Heart right ventricle (tissue), 16 donors: ENCODE results near the gene AZGP1. TPM values are rescaled to one million over a fixed set of nuclear protein-coding genes. Genes with fewer than 3 reads are reported as not detected.
A peak's percentile ranks its signal among the peaks of the same experiment; 100 is the strongest.
"Not testable (repeated sequence)": the region's sequence is repeated elsewhere in the genome, so short reads cannot be mapped to it uniquely, and the experiment has no call there.

ENCODE experiments used
- ATAC-seq, 8 donors: fragments of 200-7000 bp; cut with Tn5 transposase; one replicate each; pipeline ENCODE4 v1.9.1; 2020; ENCODE audit warnings: mild to moderate bottlenecking in 8 of 8, moderate library complexity in 8 of 8, moderate number of reproducible peaks in 1 of 8
- DNase-seq, 2 donors: peaks; one replicate each; pipeline ENCODE4 v3.0.0-alpha.2; 2020
- H3K27ac ChIP-seq, 10 donors: fragments of 200-600 bp; sonication (generic) in 2 of 10; one replicate each; pipeline versions ENCODE4 v1.5.0 to v1.8.0; 2020 to 2022; ENCODE audit warnings: mild to moderate bottlenecking in 3 of 10
- H3K27me3 ChIP-seq, 7 donors: fragments of 200-600 bp; one replicate each; pipeline ENCODE4 v1.8.0; 2021 to 2022; ENCODE audit warnings: mild to moderate bottlenecking in 2 of 7
- H3K36me3 ChIP-seq, 9 donors: fragments of 200-600 bp; sonication (generic) in 1 of 9; one replicate each; pipeline versions ENCODE4 v1.5.0 to v1.8.0; 2020 to 2022; ENCODE audit warnings: mild to moderate bottlenecking in 2 of 9
- H3K4me1 ChIP-seq, 9 donors: fragments of 200-600 bp; sonication (generic) in 1 of 9; one replicate each; pipeline versions ENCODE4 v1.5.0 to v1.8.0; 2020 to 2022; ENCODE audit warnings: mild to moderate bottlenecking in 4 of 9
- H3K4me3 ChIP-seq, 10 donors: fragments of 200-600 bp; sonication (generic) in 2 of 10; one replicate each; pipeline versions ENCODE4 v1.5.0 to v1.8.0; 2020 to 2022; ENCODE audit warnings: mild to moderate bottlenecking in 7 of 10, moderate library complexity in 2 of 10
- H3K9me3 ChIP-seq, 11 donors: fragments of 200-600 bp in 10 of 11; sonication (generic) in 2 of 11; one replicate each; pipeline versions ENCODE4 v1.5.0 to v1.8.0; 2013 to 2022; ENCODE audit warnings: mild to moderate bottlenecking in 2 of 11, control low read depth in 1 of 11, moderate library complexity in 1 of 11
- WGBS, 2 donors: extraction: QIAGEN DNeasy Blood & Tissue Kit; methylation state at CpG; one replicate each; pipeline ENCODE4 v1.1.7; 2013; ENCODE audit warnings: inconsistent platforms in 1 of 2; 5-methylcytosine and 5-hydroxymethylcytosine counted together
- intact Hi-C, 10 donors: fragments of 100-400 bp; cut with DNase I; formaldehyde crosslinking; loops; one replicate each; pipeline versions ENCODE4 v1.11.1 to v1.14.2; 2022
- polyA plus RNA-seq, 2 donors: library from polyadenylated mRNA; stranded (reverse); fragments of 200-250 nt; gene quantifications; one replicate each; pipeline ENCODE4 v1.2.3, GENCODE V29; 2013
- total RNA-seq, 10 donors: library from RNA; stranded (reverse); fragmentation: NEBNext Ultra II Directional in 3 of 10; extraction: Animal tissue kit (Norgen Biotek cat#: 25700) in 3 of 10; gene quantifications; one replicate each; pipeline versions ENCODE4 v1.2.1 to v1.2.4, GENCODE V29; 2021 to 2023
- TF ChIP-seq, protein P1 (sequence below), 9 donors: fragments of 200-600 bp; sonication (generic) in 2 of 9; IDR thresholded peaks; one replicate each; pipeline versions ENCODE4 v1.5.0 to v1.8.0; 2021 to 2022; ENCODE audit warnings: antibody characterized with exemption in 9 of 9, mild to moderate bottlenecking in 5 of 9, moderate library complexity in 1 of 9
- donor health status: Arrhythmogenic right ventricular cardiomyopathy.
- donor health status: ischemic (EF 13 %, LVEDD 7.1; RV severe dilation, severe dysfunction).
- donor health status: healthy with polysubstance abuse.
- donor health status: DM: no; HTN: yes; CAD: no.
- donor health status: DM: no; HTN: no; CAD: no.
- donor health status: ischemic (EF 25% LVEDD 6.9; RV normal size, moderate dysfunction).
- donor health status: ischemic (EF 25% LVEDD 5.7; RV mildly dilated, moderate dysfunction).
- donor health status: healthy.
- donor health status: DM: yes; HTN: yes; CAD: no.
- donor health status: Ischemic cardiomyopathy.
- donor health status: ischemic (EF 35%, LVEDD 5.7; RV mildly dilated, moderate dysfunction).
- donor health status: nonischemic (EF 11% LVEDD 7.7; RV severe dilation, severe dysfunction).
- donor health status: DM: yes; HTN: yes; CAD: no.
- donor health status: PGD.
- donor health status: ischemic (EF 29% LVEDD 5.4; RV normal size, mild dysfunction).
- donor health status: nonischemic (EF 23%, LVEDD 6.1; RV moderate dilation, normal function).

Gene AZGP1
- total and polyA plus RNA-seq, 12 donors: 37.8 to 335 (median 108) TPM

DNA sequence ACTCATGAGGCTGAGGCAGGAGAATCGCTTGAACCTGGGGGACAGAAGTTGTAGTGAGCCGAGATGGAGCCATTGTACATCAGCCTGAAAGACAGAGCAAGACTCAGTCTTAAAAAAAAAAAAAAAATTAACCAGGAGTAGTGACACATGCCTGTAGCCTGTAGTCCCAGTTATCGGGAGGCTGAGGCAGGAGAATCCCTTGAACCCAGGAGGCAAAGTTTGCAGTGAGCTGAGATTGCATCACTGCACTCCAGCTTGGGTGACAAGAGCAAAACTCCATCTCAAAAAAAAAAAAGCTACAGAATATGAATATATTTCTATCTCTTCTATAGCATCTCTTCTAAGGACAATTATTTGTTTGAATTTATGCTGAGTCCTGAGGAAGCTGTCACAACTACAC is 6.5 kb downstream of the AZGP1 start:
- H3K36me3 ChIP-seq: no peaks in the 10 kb centered on the region
- no peak for ATAC-seq
- H3K27ac ChIP-seq: no peak overlapping the region
- peaks cover 0 to 3% (median 0%) of the 10 kb centered on the region in 11 donors for H3K9me3 ChIP-seq
- intact Hi-C loops: no loop called here
- peaks cover 0 to 21% (median 11%) of the 10 kb centered on the region in 7 donors for H3K27me3 ChIP-seq
- TF ChIP-seq, protein P1, sequence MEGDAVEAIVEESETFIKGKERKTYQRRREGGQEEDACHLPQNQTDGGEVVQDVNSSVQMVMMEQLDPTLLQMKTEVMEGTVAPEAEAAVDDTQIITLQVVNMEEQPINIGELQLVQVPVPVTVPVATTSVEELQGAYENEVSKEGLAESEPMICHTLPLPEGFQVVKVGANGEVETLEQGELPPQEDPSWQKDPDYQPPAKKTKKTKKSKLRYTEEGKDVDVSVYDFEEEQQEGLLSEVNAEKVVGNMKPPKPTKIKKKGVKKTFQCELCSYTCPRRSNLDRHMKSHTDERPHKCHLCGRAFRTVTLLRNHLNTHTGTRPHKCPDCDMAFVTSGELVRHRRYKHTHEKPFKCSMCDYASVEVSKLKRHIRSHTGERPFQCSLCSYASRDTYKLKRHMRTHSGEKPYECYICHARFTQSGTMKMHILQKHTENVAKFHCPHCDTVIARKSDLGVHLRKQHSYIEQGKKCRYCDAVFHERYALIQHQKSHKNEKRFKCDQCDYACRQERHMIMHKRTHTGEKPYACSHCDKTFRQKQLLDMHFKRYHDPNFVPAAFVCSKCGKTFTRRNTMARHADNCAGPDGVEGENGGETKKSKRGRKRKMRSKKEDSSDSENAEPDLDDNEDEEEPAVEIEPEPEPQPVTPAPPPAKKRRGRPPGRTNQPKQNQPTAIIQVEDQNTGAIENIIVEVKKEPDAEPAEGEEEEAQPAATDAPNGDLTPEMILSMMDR (IDR thresholded peaks at IDR 0.05): no peak
- H3K4me1 ChIP-seq: no peaks in the 10 kb centered on the region
- H3K4me3 ChIP-seq: no peak overlapping the region
- DNase-seq: no peak
- 83 to 84% methylated on average over 3 of the region's 3 CpGs for WGBS, 2 donors

DNA sequence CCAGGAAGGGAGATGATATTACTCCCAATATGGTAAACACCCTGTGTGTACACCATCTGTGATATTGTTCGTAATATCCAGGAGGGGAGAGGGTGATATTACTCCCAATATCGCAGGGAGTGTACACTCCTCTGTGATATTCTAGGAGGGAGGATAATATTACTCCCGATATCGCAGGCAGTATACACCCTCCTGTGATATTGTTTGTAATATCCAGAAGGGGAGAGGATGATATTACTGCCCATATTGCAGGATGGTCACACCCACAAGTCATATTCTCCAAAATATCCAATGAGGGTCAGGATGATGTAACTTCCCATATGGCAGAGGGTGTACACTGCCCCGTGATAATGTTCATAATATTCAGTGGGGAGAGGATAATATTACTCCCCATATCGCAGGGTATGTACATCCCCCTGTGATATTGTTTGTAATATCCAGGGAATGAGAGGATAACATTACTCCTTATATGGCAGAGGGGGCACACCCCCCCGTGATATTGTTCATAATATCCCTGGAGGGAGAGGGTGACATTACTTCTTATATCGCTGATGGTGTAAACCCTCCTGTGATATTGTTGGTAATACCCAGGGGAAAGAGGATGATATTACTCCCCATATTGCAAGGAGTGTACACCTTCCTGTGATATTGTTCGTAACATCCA is 17.1 kb downstream of the AZGP1 start:
- H3K27me3 ChIP-seq: peaks cover 0 to 75% (median 40%) of the 10 kb centered on the region in 7 donors
- ATAC-seq: no peak
- TF ChIP-seq, protein P1 (IDR thresholded peaks at IDR 0.05): no peak
- intact Hi-C loops: no loop called here
- 63 to 68% methylated on average over 9 of the region's 9 CpGs for WGBS, 2 donors
- peaks cover 0 to 3% (median 0%) of the 10 kb centered on the region in 9 donors for H3K4me1 ChIP-seq
- DNase-seq: no peak
- no peaks in the 10 kb centered on the region for H3K9me3 ChIP-seq
- H3K27ac ChIP-seq: no peak overlapping the region
- no peak overlapping the region for H3K4me3 ChIP-seq
- H3K36me3 ChIP-seq: no peaks in the 10 kb centered on the region

DNA sequence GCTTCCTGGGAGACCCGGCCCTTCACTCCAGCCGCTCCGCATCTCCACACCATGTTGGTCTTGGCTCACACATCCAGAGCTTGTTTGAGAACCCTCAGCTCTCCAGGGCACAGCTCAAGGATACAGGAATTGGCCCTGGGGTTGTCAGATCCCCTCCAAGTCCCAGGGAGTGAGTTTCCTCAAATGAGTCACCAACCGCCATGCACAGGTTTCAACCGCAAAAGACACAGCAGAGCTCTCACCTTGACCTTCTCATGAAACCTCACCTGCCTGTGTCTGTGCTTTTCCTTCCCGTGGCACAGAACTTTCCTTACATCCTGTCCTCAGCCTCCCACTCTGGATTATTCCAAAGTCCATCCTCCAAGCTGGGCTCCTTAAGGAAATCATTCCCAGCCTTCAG is 20.6 kb downstream of the AZGP1 start:
- ATAC-seq (no peak), DNase-seq (no peak)
- WGBS, 2 donors: 69 to 87% methylated on average over 6 of the region's 6 CpGs
- H3K27ac ChIP-seq: no peak overlapping the region
- TF ChIP-seq, protein P1 (IDR thresholded peaks at IDR 0.05): no peak
- intact Hi-C loops: no loop called here
- peaks cover 0 to 8% (median 0%) of the 10 kb centered on the region in 11 donors for H3K9me3 ChIP-seq
- peaks cover 0 to 9% (median 0%) of the 10 kb centered on the region in 9 donors for H3K4me1 ChIP-seq
- no peaks in the 10 kb centered on the region for H3K36me3 ChIP-seq
- no peak overlapping the region for H3K4me3 ChIP-seq
- H3K27me3 ChIP-seq: peaks cover 0 to 40% (median 11%) of the 10 kb centered on the region in 7 donors

DNA sequence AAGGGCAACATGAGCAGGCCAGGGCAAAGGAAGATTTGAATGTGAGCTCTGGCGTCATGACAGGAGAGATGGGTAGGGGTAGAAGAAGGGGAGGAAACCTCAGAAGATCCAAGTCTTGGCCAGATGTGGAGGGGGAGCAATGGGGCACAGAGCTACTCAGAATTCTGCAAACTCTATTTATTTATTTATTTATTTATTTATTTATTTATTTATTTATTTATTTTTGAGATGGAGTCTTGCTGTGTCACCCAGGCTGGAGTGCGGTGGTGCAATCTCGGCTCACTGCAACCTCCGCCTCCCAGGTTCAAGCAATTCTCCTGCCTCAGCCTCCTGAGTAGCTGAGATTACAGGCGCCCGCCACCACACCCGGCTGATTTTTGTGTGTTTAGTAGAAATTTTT is 21.2 kb downstream of the AZGP1 start:
- WGBS, 2 donors: 88 to 90% methylated on average over 7 of the region's 7 CpGs
- H3K9me3 ChIP-seq, H3K36me3 ChIP-seq, intact Hi-C loops, H3K4me1 ChIP-seq, DNase-seq, H3K4me3 ChIP-seq, ATAC-seq, H3K27ac ChIP-seq: not testable (repeated sequence)
- H3K27me3 ChIP-seq: peaks cover 0 to 34% (median 11%) of the 10 kb centered on the region in 7 donors

DNA sequence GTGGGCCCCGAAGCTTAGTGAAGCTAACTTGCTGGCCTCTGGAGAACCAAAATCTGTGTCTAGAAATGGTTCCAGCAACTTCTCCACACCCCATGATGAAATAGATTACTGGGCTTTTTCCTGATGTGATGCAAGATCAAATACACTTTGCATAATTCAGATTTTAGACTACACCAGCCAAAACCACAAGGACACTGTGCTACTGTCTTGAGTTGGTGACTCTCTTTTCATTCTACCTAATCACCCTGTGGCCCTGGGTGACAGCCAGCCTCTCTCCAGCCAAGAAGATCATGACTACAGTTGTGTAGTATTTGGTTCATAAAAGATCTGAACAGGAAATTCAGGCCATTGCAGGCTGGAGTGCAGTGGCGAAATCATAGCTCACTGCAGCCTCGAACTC is 22.2 kb downstream of the AZGP1 start:
- DNase-seq (no peak), ATAC-seq (peak in 2 of 8 donors; percentile 56 to 64)
- TF ChIP-seq, protein P1 (IDR thresholded peaks at IDR 0.05): no peak
- H3K4me3 ChIP-seq: no peak overlapping the region
- peaks cover 0 to 9% (median 0%) of the 10 kb centered on the region in 11 donors for H3K9me3 ChIP-seq
- H3K27me3 ChIP-seq: peaks cover 0 to 25% (median 2%) of the 10 kb centered on the region in 7 donors
- H3K27ac ChIP-seq: no peak overlapping the region
- whole genome bisulfite sequencing, 2 donors: 74 to 78% methylated on average over 3 of the region's 3 CpGs
- H3K4me1 ChIP-seq: peaks cover 0 to 9% (median 0%) of the 10 kb centered on the region in 9 donors
- H3K36me3 ChIP-seq: no peaks in the 10 kb centered on the region
- intact Hi-C loops: no loop called here

DNA sequence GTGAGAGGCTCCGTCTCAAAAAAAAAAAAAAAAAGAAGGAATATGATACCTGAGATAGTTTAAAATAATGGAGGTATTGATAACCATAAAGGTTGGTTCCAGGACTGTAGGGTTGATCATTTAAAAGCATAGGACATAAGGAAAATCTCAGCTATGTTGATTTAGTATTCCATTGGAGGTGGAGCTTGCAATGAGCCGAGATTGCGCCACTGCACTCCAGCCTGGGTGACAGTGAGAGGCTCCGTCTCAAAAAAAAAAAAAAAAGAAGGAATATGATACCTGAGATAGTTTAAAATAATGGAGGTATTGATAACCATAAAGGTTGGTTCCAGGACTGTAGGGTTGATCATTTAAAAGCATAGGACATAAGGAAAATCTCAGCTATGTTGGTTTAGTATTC is 23.2 kb downstream of the AZGP1 start:
- ATAC-seq, H3K36me3 ChIP-seq, H3K4me3 ChIP-seq, DNase-seq, H3K9me3 ChIP-seq, intact Hi-C loops, H3K27ac ChIP-seq, H3K4me1 ChIP-seq: not testable (repeated sequence)
- whole genome bisulfite sequencing, 2 donors: 85 to 96% methylated on average over 3 to 4 of the region's 4 CpGs
- peaks cover 0 to 20% (median 2%) of the 10 kb centered on the region in 7 donors for H3K27me3 ChIP-seq

DNA sequence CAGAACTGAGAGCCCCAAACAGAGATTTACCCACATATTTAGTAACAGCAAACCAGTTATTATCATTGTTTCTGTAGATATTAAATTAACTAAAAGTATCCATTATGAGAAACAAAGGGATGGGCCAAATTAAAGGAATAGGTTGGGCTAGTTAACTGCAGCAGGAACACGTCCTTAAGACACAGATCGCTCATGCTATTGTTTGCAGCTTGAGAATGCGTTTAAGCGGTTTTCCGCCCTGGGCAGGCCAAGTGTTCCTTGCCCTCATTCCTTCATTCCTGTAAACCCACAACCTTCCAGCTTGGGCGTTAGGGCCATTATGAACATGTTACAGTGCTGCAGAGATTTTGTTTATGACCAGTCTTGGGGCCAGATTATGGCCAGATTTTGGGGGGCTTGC is 25.0 kb downstream of the AZGP1 start:
- DNase-seq, H3K36me3 ChIP-seq, ATAC-seq, H3K4me3 ChIP-seq, H3K9me3 ChIP-seq, intact Hi-C loops, H3K27ac ChIP-seq, H3K4me1 ChIP-seq: not testable (repeated sequence)
- 89 to 90% methylated on average over 6 of the region's 6 CpGs for WGBS, 2 donors
- peaks cover 0 to 15% (median 4%) of the 10 kb centered on the region in 7 donors for H3K27me3 ChIP-seq
